Tracheal epithelial cell (primary cell): Measurements from ENCODE around the gene EIF4A2. TPM values are rescaled to one million over a fixed set of nuclear protein-coding genes. Genes with fewer than 3 reads are reported as not detected.

Source experiments
- total RNA-seq: library from RNA; depleted of rRNA; stranded (reverse); fragments of >200 nt; gene quantifications from 2 replicates; pipeline ENCODE4 v1.2.1, GENCODE V29; 2014

The EIF4A2 gene
- 511 and 723 TPM in 2 replicates for total RNA-seq

DNA sequence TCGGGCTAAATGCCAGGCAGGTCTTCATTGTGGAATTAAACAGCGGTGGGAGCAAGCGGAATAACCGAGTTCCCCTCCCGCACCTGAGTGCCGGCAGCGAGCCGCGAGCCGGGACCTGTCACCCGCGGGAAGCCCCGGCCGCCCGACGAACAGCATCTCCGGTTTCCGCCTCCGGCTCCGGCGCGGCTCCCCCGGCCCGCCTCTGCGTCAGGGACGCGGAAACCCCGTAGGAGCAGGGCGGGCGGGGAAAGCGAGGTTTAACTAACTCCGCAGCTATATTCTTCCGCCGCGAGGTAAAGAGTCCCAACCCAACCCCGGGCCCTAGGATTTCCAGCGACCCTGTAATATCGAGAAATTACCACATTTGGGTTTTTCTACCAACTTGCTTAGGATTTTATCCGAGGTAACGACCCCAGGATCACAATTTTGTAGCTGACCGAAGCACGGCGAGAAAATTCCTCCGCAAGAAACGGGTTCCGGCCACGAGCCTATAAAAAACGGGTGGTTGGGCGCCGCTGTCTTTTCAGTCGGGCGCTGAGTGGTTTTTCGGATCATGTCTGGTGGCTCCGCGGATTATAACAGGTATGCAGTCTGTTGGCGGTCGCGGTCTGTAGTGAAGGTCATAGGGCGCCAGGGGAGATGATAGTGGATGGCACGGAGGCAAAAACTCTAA, at the start of gene EIF4A2:
EIF4A2 (plus strand) TSS at position 520 of the 673 bp plus-strand sequence; CDS start at position 554, 34 bp downstream.

DNA sequence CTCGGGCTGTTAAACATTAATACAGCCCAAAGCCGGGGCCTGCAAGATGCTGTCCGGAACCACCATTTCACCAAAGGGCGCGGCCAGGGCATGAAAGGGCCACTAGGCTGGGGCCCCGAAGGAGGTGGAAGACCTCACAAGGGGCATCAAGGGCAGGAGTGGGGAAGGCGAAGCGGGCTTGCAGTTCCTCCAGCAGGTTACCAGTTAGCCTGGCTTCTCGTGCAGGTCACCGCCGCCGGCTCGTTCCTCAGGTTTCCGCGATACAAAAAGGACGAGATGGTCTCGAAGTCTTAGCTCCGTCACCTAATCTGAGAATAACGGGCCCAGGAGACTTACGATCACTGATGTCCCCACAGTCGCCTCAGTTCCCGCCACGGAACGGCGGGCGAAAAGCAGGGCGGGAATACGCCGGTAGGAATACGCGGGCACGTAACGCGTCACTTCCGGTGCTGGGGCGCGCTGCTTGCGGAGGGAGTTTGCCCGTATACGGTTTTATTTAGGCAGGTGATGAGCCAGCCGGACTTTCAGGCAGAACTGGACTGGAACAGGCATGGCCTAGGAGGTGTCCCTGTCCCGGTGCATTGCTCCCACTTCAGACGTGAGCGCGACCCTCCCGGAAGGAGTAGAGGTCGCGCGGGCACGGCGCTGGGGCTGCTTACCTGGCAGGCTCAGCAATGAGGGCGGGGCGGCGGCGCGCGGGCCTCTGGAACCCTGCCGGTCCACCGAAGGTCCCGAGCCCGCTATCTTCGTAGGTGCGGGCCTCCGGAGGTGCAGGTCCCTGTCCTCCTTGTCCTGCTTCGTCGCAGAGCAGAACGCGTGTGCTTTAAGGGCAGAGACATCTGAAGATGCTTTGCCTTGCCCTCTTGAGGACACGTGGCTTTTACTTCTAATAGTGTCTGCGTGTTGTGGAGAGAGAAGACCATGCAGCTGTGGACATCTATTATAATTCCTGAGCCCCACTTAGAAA, 23.0 kb downstream of the EIF4A2 start, which contains the start of gene RFC4:
RFC4 (minus strand) TSS at position 394 of the 967 bp plus-strand sequence. CDS start 1,769 bp downstream, outside the sequence.

Other genes with a start within 250 kb of the EIF4A2 start
- gene CRYGS, start 239.2 kb upstream of the EIF4A2 start, total RNA-seq, result 0.43 and 0.48 TPM in 2 replicates
- 9.4 and 14.5 TPM in 2 replicates for gene TBCCD1, start 216.2 kb upstream of the EIF4A2 start, total RNA-seq
- gene DNAJB11, start 212.9 kb upstream of the EIF4A2 start, total RNA-seq, result 36.4 and 51.6 TPM in 2 replicates
- not detected in 2 replicates for gene AHSG, start 170.5 kb upstream of the EIF4A2 start, total RNA-seq
- not detected in 2 replicates for gene FETUB, start 143.2 kb upstream of the EIF4A2 start, total RNA-seq
- not detected in 2 replicates for gene HRG, start 117.6 kb upstream of the EIF4A2 start, total RNA-seq
- not detected in 2 replicates for gene KNG1, start 66.2 kb upstream of the EIF4A2 start, total RNA-seq
- 13.6 and 16.4 TPM in 2 replicates for gene RFC4, start 22.9 kb downstream of the EIF4A2 start, total RNA-seq
- gene ADIPOQ, start 59.1 kb downstream of the EIF4A2 start, total RNA-seq, result not detected in 2 replicates
- 8.7 and 18.5 TPM in 2 replicates for gene ST6GAL1, start 146.9 kb downstream of the EIF4A2 start, total RNA-seq